GM18511 (cell line): ENCODE results near the gene AP3D1.

Source experiments
- ATAC-seq: cut with Tn5 transposase; IDR thresholded peaks from one replicate; pipeline ENCODE4 v1.9.1; 2021; ENCODE audit warnings: mild to moderate bottlenecking, moderate library complexity; ENCODE audit not compliant: unreplicated experiment

Gene AP3D1

GRCh38 chr19:2113439-2114211 is 37.7 kb downstream of the AP3D1 start:
- no peak for ATAC-seq

- ATAC-seq = no peak
Measured at GRCh38 chr19:2112516-2113320, 38.6 kb downstream of the AP3D1 start.

- ATAC-seq = no peak
Measured at GRCh38 chr19:2111886-2112285, 39.5 kb downstream of the AP3D1 start.

- no peak for ATAC-seq
Measured at GRCh38 chr19:2111425-2111824, 39.9 kb downstream of the AP3D1 start.

GRCh38 chr19:2110822-2111221 is 40.5 kb downstream of the AP3D1 start:
- no peak for ATAC-seq

- ATAC-seq = no peak
Measured at GRCh38 chr19:2109046-2109864, 42.1 kb downstream of the AP3D1 start.

GRCh38 chr19:2108251-2109016 is 42.9 kb downstream of the AP3D1 start:
- no peak for ATAC-seq

- no peak for ATAC-seq
Measured at GRCh38 chr19:2103045-2103707, 48.2 kb downstream of the AP3D1 start.

- no peak for ATAC-seq
Measured at GRCh38 chr19:2101417-2102335, 49.7 kb downstream of the AP3D1 start.

GRCh38 chr19:2100719-2101061 is 50.7 kb downstream of the AP3D1 start:
- ATAC-seq = no peak

- ATAC-seq = no peak
Measured at GRCh38 chr19:2099937-2100718, 51.2 kb downstream of the AP3D1 start.

GRCh38 chr19:2099054-2099501 is 52.3 kb downstream of the AP3D1 start:
- ATAC-seq = no peak

- no peak for ATAC-seq
Measured at GRCh38 chr19:2097886-2098327, 53.5 kb downstream of the AP3D1 start.

GRCh38 chr19:2097203-2097885 is 54.0 kb downstream of the AP3D1 start:
- ATAC-seq = no peak

GRCh38 chr19:2096480-2097202 is 54.7 kb downstream of the AP3D1 start, which contains the start of gene IZUMO4:
Gene IZUMO4, plus strand, starts transcription at chr19:2096915. Its CDS starts 31 bp downstream, at chr19:2096946.
- peak; percentile 66 for ATAC-seq

GRCh38 chr19:2096034-2096479 is 55.3 kb downstream of the AP3D1 start, which contains the start of gene MOB3A:
Gene MOB3A, minus strand, starts transcription at chr19:2096326. Its CDS starts 17,766 bp downstream, at chr19:2078560.
- peak; percentile 39 for ATAC-seq
